Measurements from ENCODE around the gene NFAM1. TPM values are rescaled to one million over a fixed set of nuclear protein-coding genes. Genes with fewer than 3 reads are reported as not detected.

The NFAM1 gene
- 0.81 TPM for polyA plus RNA-seq (ENCODE audit: insufficient read length)
- long read RNA-seq, donor 1, result 0 reads
- long read RNA-seq, donor 2, result 0 reads
- long read RNA-seq, donor 3, result 0 reads
- long read RNA-seq, donor 4, result 0 reads
- long read RNA-seq, donor 5, result 0 reads
- long read RNA-seq, donor 6, result 0 reads
- long read RNA-seq, donor 7, result 0 reads
- long read RNA-seq, donor 8, result 0 reads

GRCh38 chr22:42432020-42432596 is at the start of gene NFAM1:
Gene NFAM1, minus strand, starts transcription at chr22:42432403. Its CDS starts 46 bp downstream, at chr22:42432357.
- DNase-seq, result no peak

- DNase-seq, result no peak
Observed at GRCh38 chr22:42475122-42475521, 42.9 kb upstream of the NFAM1 start.

- peak; percentile 53 for DNase-seq
Observed at GRCh38 chr22:42473484-42474193, 41.4 kb upstream of the NFAM1 start.

GRCh38 chr22:42472671-42473070 is 40.5 kb upstream of the NFAM1 start:
- DNase-seq, result no peak

GRCh38 chr22:42471441-42471840 is 39.2 kb upstream of the NFAM1 start:
- DNase-seq, result no peak

- no peak for DNase-seq
Observed at GRCh38 chr22:42470366-42471082, 38.3 kb upstream of the NFAM1 start.

GRCh38 chr22:42468841-42469240 is 36.6 kb upstream of the NFAM1 start:
- DNase-seq, result no peak

GRCh38 chr22:42462016-42462415 is 29.8 kb upstream of the NFAM1 start:
- no peak for DNase-seq

GRCh38 chr22:42461511-42461910 is 29.3 kb upstream of the NFAM1 start:
- no peak for DNase-seq

- no peak for DNase-seq
Observed at GRCh38 chr22:42459287-42460063, 27.3 kb upstream of the NFAM1 start.

- no peak for DNase-seq
Observed at GRCh38 chr22:42452916-42453315, 20.7 kb upstream of the NFAM1 start.

GRCh38 chr22:42452456-42452855 is 20.3 kb upstream of the NFAM1 start:
- DNase-seq, result no peak

- no peak for DNase-seq
Observed at GRCh38 chr22:42451499-42452145, 19.4 kb upstream of the NFAM1 start.

GRCh38 chr22:42450862-42451261 is 18.7 kb upstream of the NFAM1 start:
- no peak for DNase-seq

GRCh38 chr22:42446151-42446550 is 13.9 kb upstream of the NFAM1 start:
- no peak for DNase-seq

GRCh38 chr22:42444077-42444904 is 12.1 kb upstream of the NFAM1 start:
- DNase-seq, result peak; percentile 95

GRCh38 chr22:42443240-42444076 is 11.3 kb upstream of the NFAM1 start:
- no peak for DNase-seq

- no peak for DNase-seq
Observed at GRCh38 chr22:42442748-42443147, 10.5 kb upstream of the NFAM1 start.

- DNase-seq, result no peak
Observed at GRCh38 chr22:42440728-42441127, 8.5 kb upstream of the NFAM1 start.
